ENCODE results near the gene GCHFR. TPM values are rescaled to one million over a fixed set of nuclear protein-coding genes. Genes with fewer than 3 reads are reported as not detected.

GCHFR gene
- total and polyA plus RNA-seq, 2 of the 4 experiments (the other 2 are of a cell fraction) = 2.3 to 6.5 TPM

GRCh38 chr15:40722354-40722753, 41.5 kb upstream of the GCHFR start:
- 100% methylated on average over 1 of the region's 4 CpGs; no CpG with 5 or more reads in 1 of the 2 experiments for WGBS, 2 experiments (ENCODE audit: extremely low coverage in 2 of 2, insufficient read length in 1 of 2)
- intact Hi-C loops (cut with micrococcal nuclease) = no loop called here
- no peak for TF ChIP-seq RAD21 (IDR thresholded peaks at IDR 0.05; ENCODE audit: low read length)
- TF ChIP-seq FOS (IDR thresholded peaks at IDR 0.05; ENCODE audit: low read depth, low read length) = no peak
- TF ChIP-seq POLR2A (IDR thresholded peaks at IDR 0.05; ENCODE audit: low read depth, low read length) = no peak
- no peak for TF ChIP-seq NFE2L2 (IDR thresholded peaks at IDR 0.05; ENCODE audit: low read depth, low read length)
- TF ChIP-seq USF2 (IDR thresholded peaks at IDR 0.05; ENCODE audit: low read depth, low read length) = no peak
- no peak for TF ChIP-seq MAFK (IDR thresholded peaks at IDR 0.05; ENCODE audit: low read depth, low read length)
- no peak for TF ChIP-seq RCOR1 (IDR thresholded peaks at IDR 0.05; ENCODE audit: insufficient replicate concordance, low read length)
- TF ChIP-seq BHLHE40 (IDR thresholded peaks at IDR 0.05; ENCODE audit: low read depth, low read length) = no peak
- TF ChIP-seq CEBPB (IDR thresholded peaks at IDR 0.05; ENCODE audit: low read depth, low read length) = no peak
- TF ChIP-seq CHD1 (IDR thresholded peaks at IDR 0.05; ENCODE audit: low read depth, low read length) = no peak
- TF ChIP-seq MAZ (IDR thresholded peaks at IDR 0.05; ENCODE audit: borderline replicate concordance, low read depth, low read length) = no peak
- no peak for TF ChIP-seq ELK1 (IDR thresholded peaks at IDR 0.05; ENCODE audit: borderline replicate concordance, low read depth, low read length)
- no peak for TF ChIP-seq RFX5 (IDR thresholded peaks at IDR 0.05; ENCODE audit: low read depth, low read length)
- TF ChIP-seq MXI1 (IDR thresholded peaks at IDR 0.05; ENCODE audit: borderline replicate concordance, low read depth, low read length) = no peak
- no peak for TF ChIP-seq CTCF (conservative IDR thresholded peaks at IDR 0.05; ENCODE audit: low read depth, low read length)
- TF ChIP-seq SMC3 (IDR thresholded peaks at IDR 0.05; ENCODE audit: low read depth, low read length) = no peak

More at GRCh38 chr15:40722354-40722753, 41.5 kb upstream of the GCHFR start:
- DNase-seq = no peak
- no peak overlapping the region for H2BK120ac ChIP-seq (ENCODE audit: low read depth, low read length)
- no peak overlapping the region for H4K8ac ChIP-seq (ENCODE audit: low read depth in 2 of 2, low read length in 2 of 2)
- no peak overlapping the region for H4K5ac ChIP-seq (ENCODE audit: low read depth, low read length)
- no TSS peak for BruUV-seq (replicated peaks)
- no peak overlapping the region for H3K23ac ChIP-seq (ENCODE audit: low read depth, low read length)
- no peak overlapping the region for H3K4me3 ChIP-seq (ENCODE audit: insufficient read depth, low read depth, low read length)
- H3K56ac ChIP-seq (ENCODE audit: extremely low read depth, insufficient read depth, low read length) = no peak overlapping the region
- ATAC-seq (ENCODE audit: low read depth) = no peak
- H2AFZ ChIP-seq (replicated peaks; ENCODE audit: low read length, poor library complexity) = no peak overlapping the region
- no peak overlapping the region for H3K4ac ChIP-seq (ENCODE audit: low read depth, low read length)
- dilution Hi-C loops (cut with HindIII; ENCODE audit: low sequenced_read_pairs, unreplicated experiment) (no loop called here), in situ Hi-C loops (cut with MboI; ENCODE audit: low sequenced_read_pairs) (no loop called here)
- no peak overlapping the region for H3K9ac ChIP-seq (ENCODE audit: low read depth, low read length)
- no peak overlapping the region for H3K18ac ChIP-seq (ENCODE audit: low read depth, low read length)
- H3K4me1 ChIP-seq (ENCODE audit: control insufficient read depth, insufficient read depth, low read length) = no peaks in the 10 kb centered on the region
- no peak overlapping the region for H2AK5ac ChIP-seq (ENCODE audit: low read depth, low read length)
- no peak overlapping the region for H4K91ac ChIP-seq (ENCODE audit: insufficient read depth, low read depth, low read length)
- H3K14ac ChIP-seq (replicated peaks; ENCODE audit: low read depth, low read length) = no peak overlapping the region
- H3K27me3 ChIP-seq (ENCODE audit: control insufficient read depth, insufficient read depth, low read length) = no peaks in the 10 kb centered on the region
- no peak overlapping the region for H2BK15ac ChIP-seq (ENCODE audit: low read depth, low read length)
- no peaks in the 10 kb centered on the region for H3K79me1 ChIP-seq (ENCODE audit: low read depth in 1 of 2, low read length in 2 of 2)
- 0 out of 2 replicates have a peak, but pooled peaks cover 1% of the 10 kb centered on the region for H3K36me3 ChIP-seq (ENCODE audit: control insufficient read depth, insufficient read depth, low read length)
- ChIA-PET POLR2A (ENCODE audit: unreplicated experiment) (no interaction called here), CTCF (no interaction called here)
- H2BK20ac ChIP-seq (ENCODE audit: low read depth, low read length) = no peak overlapping the region
- no peak overlapping the region for H3K4me2 ChIP-seq (ENCODE audit: low read depth, low read length)
- H4K20me1 ChIP-seq (ENCODE audit: insufficient read depth, low read length) = no peaks in the 10 kb centered on the region
- no peak overlapping the region for H2BK5ac ChIP-seq (ENCODE audit: low read depth, low read length, poor library complexity, severe bottlenecking)
- no peaks in the 10 kb centered on the region for H3K9me1 ChIP-seq (ENCODE audit: insufficient read depth, low read length)
- no peaks in the 10 kb centered on the region for H3K9me3 ChIP-seq (ENCODE audit: control insufficient read depth, insufficient read depth, low read length)
- H2AK9ac ChIP-seq (replicated peaks; ENCODE audit: low read depth, low read length, poor library complexity) = no peak overlapping the region
- H3K27ac ChIP-seq (ENCODE audit: insufficient read depth, low read length) = no peak overlapping the region

Measured in IMR-90 (cell line).